Endothelial cell of umbilical vein (primary cell): ENCODE data around the gene UBE2F. TPM values are rescaled to one million over a fixed set of nuclear protein-coding genes. Genes with fewer than 3 reads are reported as not detected.
"Not testable (repeated sequence)": the region's sequence is repeated elsewhere in the genome, so short reads cannot be mapped to it uniquely, and the experiment has no call there.

Experiments
- BruUV-seq: library from RNA; stranded (reverse); fragments of 400-500 nt; replicated peaks from 2 replicates; lab custom pipeline; 2021; lab: Mats Ljungman, UMichigan
- CTCF ChIA-PET: fragments of 300-600, 350-600 bp; sonication (Branson Sonifier 250); formaldehyde crosslinking; loops from one replicate; lab custom pipeline; 2021; ENCODE audit warnings: antibody characterized with exemption, inconsistent platforms; lab: Charles Lee
- POLR2A ChIA-PET: fragments of 300-600, 350-600 bp; sonication (Branson Sonifier 250); formaldehyde crosslinking; loops from one replicate; lab custom pipeline; 2021; ENCODE audit warnings: antibody characterized with exemption, inconsistent platforms; lab: Charles Lee
- DNase-seq: peaks from one replicate; pipeline ENCODE4 v3.0.0-alpha.2; 2011; ENCODE audit warnings: low read depth, low spot score
- FAIRE-seq: peaks from 2 replicates; lab custom pipeline; 2011; peaks lifted over from hg19 to GRCh38; lab: Jason Lieb, UNC
- H2AFZ ChIP-seq: 2 replicates; pipeline ENCODE4 v1.6.0; 2012; ENCODE audit warnings: low read depth, low read length, control low read depth, inconsistent platforms
- H3K27ac ChIP-seq: 2 replicates; pipeline ENCODE4 v1.5.1; 2011; ENCODE audit warnings: low read depth, mild to moderate bottlenecking, control low read depth, low read length, moderate library complexity; ENCODE audit not compliant: insufficient read depth
- H3K27me3 ChIP-seq, 2 experiments: 2 replicates each; pipeline versions ENCODE4 v1.6.0 to v1.6.1; 2011; ENCODE audit warnings: low read length in 2 of 2, mixed read lengths in 1 of 2; ENCODE audit not compliant: control insufficient read depth in 2 of 2, insufficient read depth in 2 of 2
- H3K36me3 ChIP-seq, 2 experiments: 2 replicates in 1 of 2; 3 replicates in 1 of 2; pipeline ENCODE4 v1.5.1; 2011; ENCODE audit warnings: low read length in 2 of 2, mild to moderate bottlenecking in 1 of 2, moderate library complexity in 1 of 2; ENCODE audit not compliant: control insufficient read depth in 2 of 2, insufficient read depth in 2 of 2; ENCODE audit errors: extremely low read depth in 1 of 2
- H3K4me1 ChIP-seq: 3 replicates; pipeline ENCODE4 v1.5.1; 2011; ENCODE audit warnings: mild to moderate bottlenecking, low read length; ENCODE audit not compliant: control insufficient read depth, insufficient read depth; ENCODE audit errors: extremely low read depth
- H3K4me2 ChIP-seq: 2 replicates; pipeline ENCODE4 v1.6.1; 2011; ENCODE audit warnings: low read length, control low read depth, mixed read lengths; ENCODE audit not compliant: insufficient read depth
- H3K4me3 ChIP-seq, 3 experiments: fragments of 200-600 bp in 1 of 3; sonication (generic), shearing (Covaris generic) in 1 of 3; replicated peaks in 1 of 3; 2 replicates each; pipeline ENCODE4 v1.5.1; 2011 to 2016; ENCODE audit warnings: control low read depth in 3 of 3, low read length in 3 of 3, mild to moderate bottlenecking in 2 of 3, inconsistent platforms in 1 of 3, low read depth in 1 of 3, moderate library complexity in 1 of 3; ENCODE audit not compliant: insufficient read depth in 1 of 3
- H3K79me2 ChIP-seq: 2 replicates; pipeline ENCODE4 v1.6.0; 2012; ENCODE audit warnings: low read length, inconsistent platforms; ENCODE audit not compliant: control insufficient read depth, insufficient read depth
- H3K9ac ChIP-seq: replicated peaks from 2 replicates; pipeline ENCODE3; 2011; ENCODE audit warnings: low read length, control low read depth; ENCODE audit not compliant: insufficient read depth; ENCODE audit errors: extremely low read depth
- H3K9me1 ChIP-seq: replicated peaks from 3 replicates; pipeline ENCODE4 v1.6.0; 2011; ENCODE audit warnings: mild to moderate bottlenecking, low read length; ENCODE audit not compliant: control insufficient read depth, insufficient read depth; ENCODE audit errors: extremely low read depth
- H3K9me3 ChIP-seq: replicated peaks from 2 replicates; pipeline ENCODE4 v1.5.1; 2012; ENCODE audit warnings: low read length, inconsistent platforms; ENCODE audit not compliant: control insufficient read depth, insufficient read depth
- H4K20me1 ChIP-seq: replicated peaks from 2 replicates; pipeline ENCODE3; 2011; ENCODE audit warnings: mild to moderate bottlenecking, low read length; ENCODE audit not compliant: control insufficient read depth, insufficient read depth; ENCODE audit errors: extremely low read depth
- POLR2A ChIP-seq: IDR thresholded peaks from 2 replicates; pipeline ENCODE4 v1.6.1; 2012; ENCODE audit warnings: low read depth, mild to moderate bottlenecking, control low read depth, low read length
- dilution Hi-C: fragments of 300-500 bp; cut with MboI; formaldehyde crosslinking; loops from one replicate; pipeline ENCODE4 v1.15.0; 2019; ENCODE audit warnings: low sequenced_read_pairs; ENCODE audit not compliant: extremely low pct_ligation_motif_present
- intact Hi-C: fragments of 100-400 bp; cut with micrococcal nuclease; formaldehyde crosslinking; loops from one replicate; pipeline ENCODE4 v1.10.0; 2022
- polyA plus RNA-seq, 4 experiments: library from polyadenylated mRNA; depleted of rRNA in 3 of 4; stranded (reverse) in 3 of 4; unstranded in 1 of 4; fragments of >200 nt; gene quantifications; 2 replicates each; pipeline versions ENCODE4 v1.2.1 to v1.2.3, GENCODE V29; 2011 to 2012; ENCODE audit warnings: missing spikeins in 1 of 4
- total RNA-seq: library from RNA; stranded (reverse); gene quantifications from 2 replicates; pipeline ENCODE4 v1.2.3, GENCODE V29; 2021

The UBE2F gene
- total and polyA plus RNA-seq, 2 donors (not counting 3 experiments of a cell fraction or from before 2014, with no cell fraction given): 42.3 to 45.6 TPM

GRCh38 chr2:238032755-238033337 lies 66.0 kb downstream of the UBE2F start:
- Histone ChIP-seq H3K36me3 (peaks cover 0 to 16% of the 10 kb centered on the region in 2 experiments), H3K4me2 (no peak overlapping the region), H3K9me3 (no peaks in the 10 kb centered on the region), H3K4me1 (no peaks in the 10 kb centered on the region), H3K4me3 (no peak overlapping the region), H3K9ac (no peak overlapping the region), H4K20me1 (no peaks in the 10 kb centered on the region), H3K27ac (no peak overlapping the region), H3K9me1 (no peaks in the 10 kb centered on the region), H3K79me2 (no peaks in the 10 kb centered on the region), H3K27me3 (no peaks in the 10 kb centered on the region), H2AFZ (no peak overlapping the region)
- intact Hi-C loops: no loop called here
- no peak for TF ChIP-seq POLR2A
- CTCF ChIA-PET: no interaction called here
- dilution Hi-C loops: no loop called here
- BruUV-seq: no TSS peak
- DNase-seq (no peak), FAIRE-seq (no peak)
- POLR2A ChIA-PET: no interaction called here

- H3K9ac ChIP-seq, H3K9me1 ChIP-seq, H3K79me2 ChIP-seq, H3K9me3 ChIP-seq, FAIRE-seq, POLR2A ChIA-PET, CTCF ChIA-PET, DNase-seq, H4K20me1 ChIP-seq, intact Hi-C loops, H3K27ac ChIP-seq, H3K4me2 ChIP-seq, H3K4me1 ChIP-seq, BruUV-seq, dilution Hi-C loops, H3K4me3 ChIP-seq, H2AFZ ChIP-seq, H3K27me3 ChIP-seq: not testable (repeated sequence)
- peaks cover 0 to 23% of the 10 kb centered on the region in 2 experiments for H3K36me3 ChIP-seq
Observed at GRCh38 chr2:238033991-238034390, 67.2 kb downstream of the UBE2F start.
